HFF-Myc (cell line): Measurements from ENCODE around the gene KDM2A.
"Not testable (repeated sequence)": the region's sequence is repeated elsewhere in the genome, so short reads cannot be mapped to it uniquely, and the experiment has no call there.

Source experiments
- DNase-seq: peaks from one replicate; pipeline ENCODE4 v3.0.0-alpha.2; 2011; ENCODE audit warnings: low read depth; ENCODE audit errors: extremely low read depth
- H3K4me3 ChIP-seq: replicated peaks from 2 replicates; pipeline ENCODE4 v1.5.1; 2011; ENCODE audit warnings: low read depth, mild to moderate bottlenecking, control low read depth, low read length
- CTCF ChIP-seq: IDR thresholded peaks from 2 replicates; pipeline ENCODE4 v1.5.1; 2012; ENCODE audit warnings: mild to moderate bottlenecking, low read depth, low read length, control low read depth; ENCODE audit errors: missing control alignments

Gene KDM2A

GRCh38 chr11:67126986-67127385 is 7.9 kb downstream of the KDM2A start:
- no peak for TF ChIP-seq CTCF
- no peak for DNase-seq
- no peak overlapping the region for H3K4me3 ChIP-seq

GRCh38 chr11:67130861-67131260 is 11.8 kb downstream of the KDM2A start:
- not testable (repeated sequence) for H3K4me3 ChIP-seq, DNase-seq

- TF ChIP-seq CTCF, result no peak
- no peak overlapping the region for H3K4me3 ChIP-seq
- no peak for DNase-seq
Observed at GRCh38 chr11:67136156-67136555, 17.1 kb downstream of the KDM2A start.

GRCh38 chr11:67138922-67139321 is 19.9 kb downstream of the KDM2A start:
- no peak for DNase-seq
- no peak for TF ChIP-seq CTCF
- H3K4me3 ChIP-seq, result no peak overlapping the region

DNA sequence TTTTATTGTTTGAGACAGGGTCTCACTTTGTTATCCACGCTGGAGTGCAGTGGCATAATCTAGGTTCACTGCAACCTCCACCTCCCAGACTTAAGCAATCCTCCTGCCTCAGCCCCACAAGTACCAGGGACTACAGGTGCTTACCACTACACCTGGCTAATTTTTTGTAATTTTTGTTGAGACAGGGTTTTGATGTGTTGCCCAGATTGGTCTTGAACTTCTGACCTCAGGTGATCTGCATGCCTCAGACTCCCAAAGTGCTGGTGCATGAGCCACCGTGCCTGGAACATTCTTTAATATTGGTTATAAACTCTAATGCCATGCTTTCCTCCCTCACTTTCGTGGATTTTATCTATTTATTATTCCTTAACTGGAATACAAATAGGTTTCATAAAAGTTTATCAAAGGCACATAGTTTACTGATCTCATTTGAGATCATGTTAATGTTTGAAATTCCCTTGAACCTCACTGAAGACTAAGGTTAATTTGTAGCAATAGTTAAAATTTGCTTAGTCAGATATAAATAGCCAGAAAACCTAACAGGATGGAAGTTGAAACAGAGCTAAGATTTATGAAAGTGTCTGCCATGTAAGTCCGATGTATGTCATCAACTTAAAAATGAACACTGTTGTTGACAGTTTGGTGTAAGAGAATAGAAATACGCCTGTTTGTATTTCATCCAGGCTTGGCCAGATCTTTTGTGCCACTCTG is 27.6 kb downstream of the KDM2A start:
- H3K4me3 ChIP-seq, result no peak overlapping the region
- no peak for TF ChIP-seq CTCF
- no peak for DNase-seq

GRCh38 chr11:67153971-67154370 is 34.9 kb downstream of the KDM2A start:
- TF ChIP-seq CTCF, result no peak
- no peak overlapping the region for H3K4me3 ChIP-seq
- DNase-seq, result no peak

GRCh38 chr11:67154726-67155125 is 35.7 kb downstream of the KDM2A start:
- DNase-seq, result no peak
- TF ChIP-seq CTCF, result no peak

More at GRCh38 chr11:67154726-67155125, 35.7 kb downstream of the KDM2A start:
- H3K4me3 ChIP-seq, result no peak overlapping the region
